Measurements from ENCODE around the gene EIF4G3. TPM values are rescaled to one million over a fixed set of nuclear protein-coding genes. Genes with fewer than 3 reads are reported as not detected.
"Not testable (repeated sequence)": the region's sequence is repeated elsewhere in the genome, so short reads cannot be mapped to it uniquely, and the experiment has no call there.

The EIF4G3 gene
- total and polyA plus RNA-seq, 12 donors: 13.3 to 50.2 (median 36.1) TPM

DNA sequence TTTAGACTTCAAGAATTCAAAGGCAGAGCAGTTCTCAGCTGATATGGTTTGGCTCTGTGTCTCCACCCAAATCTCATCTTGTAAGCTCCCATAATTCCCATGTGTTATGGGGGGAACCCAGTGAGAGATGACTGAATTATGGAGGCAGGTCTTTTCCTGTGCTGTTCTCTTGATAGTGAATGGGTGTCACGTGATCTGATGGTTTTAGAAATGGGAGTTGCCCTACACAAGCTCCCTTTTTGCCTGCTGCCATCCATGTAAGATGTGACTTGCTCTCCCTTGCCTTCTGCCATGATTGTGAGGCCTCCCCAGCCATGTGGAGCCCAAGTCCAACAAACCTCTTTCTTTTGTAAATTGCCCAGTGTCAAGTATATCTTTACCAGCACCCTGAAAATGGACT is 146.5 kb downstream of the EIF4G3 start:
- no peak overlapping the region for H3K4me3 ChIP-seq
- H3K9me3 ChIP-seq: no peaks in the 10 kb centered on the region
- DNase-seq (no peak), ATAC-seq (no peak)
- H3K27ac ChIP-seq: no peak overlapping the region
- no peaks in the 10 kb centered on the region for H3K27me3 ChIP-seq
- no peaks in the 10 kb centered on the region for H3K36me3 ChIP-seq
- no peak for TF ChIP-seq CTCF (IDR thresholded peaks at IDR 0.05)
- peaks cover 3 to 30% (median 15%) of the 10 kb centered on the region in 9 donors for H3K4me1 ChIP-seq
- 96 to 97% methylated on average over 1 of the region's 1 CpG for WGBS, 2 donors
- intact Hi-C loops (cut with DNase I): no loop called here

GRCh38 chr1:21028520-21029145 is 148.1 kb downstream of the EIF4G3 start:
- Histone ChIP-seq H3K9me3 (no peaks in the 10 kb centered on the region), H3K4me1 (peaks cover 0 to 22% (median 3%) of the 10 kb centered on the region in 9 donors), H3K27me3 (no peaks in the 10 kb centered on the region), H3K4me3 (no peak overlapping the region), H3K27ac (no peak overlapping the region), H3K36me3 (no peaks in the 10 kb centered on the region)
- 97 to 98% methylated on average over 12 of the region's 12 CpGs for WGBS, 2 donors
- no peak for DNase-seq
- intact Hi-C loops (cut with DNase I): no loop called here
- TF ChIP-seq CTCF (IDR thresholded peaks at IDR 0.05): no peak
- no peak for ATAC-seq

- no peaks in the 10 kb centered on the region for H3K36me3 ChIP-seq
- WGBS, 2 donors: 87 to 89% methylated on average over 1 of the region's 1 CpG
These were observed 148.9 kb downstream of the EIF4G3 start for GRCh38 chr1:21027805-21028204.

GRCh38 chr1:21024918-21025317 is 151.8 kb downstream of the EIF4G3 start:
- 83 to 86% methylated on average over 4 of the region's 4 CpGs for WGBS, 2 donors
- Histone ChIP-seq H3K9me3 (no peaks in the 10 kb centered on the region), H3K36me3 (no peaks in the 10 kb centered on the region), H3K27ac (no peak overlapping the region), H3K4me1 (peaks cover 2 to 33% (median 18%) of the 10 kb centered on the region in 9 donors), H3K4me3 (no peak overlapping the region), H3K27me3 (no peaks in the 10 kb centered on the region)
- DNase-seq: no peak
- intact Hi-C loops (cut with DNase I): no loop called here
- no peak for ATAC-seq
- TF ChIP-seq CTCF (IDR thresholded peaks at IDR 0.05): no peak

More at GRCh38 chr1:21027805-21028204, 148.9 kb downstream of the EIF4G3 start:
- ATAC-seq (no peak), DNase-seq (no peak)
- Histone ChIP-seq H3K27me3 (no peaks in the 10 kb centered on the region), H3K4me1 (peaks cover 0 to 15% (median under 1%) of the 10 kb centered on the region in 9 donors), H3K27ac (no peak overlapping the region), H3K9me3 (no peaks in the 10 kb centered on the region), H3K4me3 (no peak overlapping the region)
- intact Hi-C loops (cut with DNase I): no loop called here
- TF ChIP-seq CTCF (IDR thresholded peaks at IDR 0.05): no peak

- H3K4me3 ChIP-seq; H3K9me3 ChIP-seq; DNase-seq; ATAC-seq; H3K36me3 ChIP-seq; H3K27me3 ChIP-seq; intact Hi-C loops (cut with DNase I); H3K27ac ChIP-seq: not testable (repeated sequence)
- H3K4me1 ChIP-seq: peaks cover 2 to 33% (median 18%) of the 10 kb centered on the region in 9 donors
- WGBS, 2 donors: 92 to 95% methylated on average over 18 to 24 of the region's 26 CpGs
These were observed 152.4 kb downstream of the EIF4G3 start for GRCh38 chr1:21024136-21024896.
